Measurements from ENCODE around the gene CCDC142.

DNA sequence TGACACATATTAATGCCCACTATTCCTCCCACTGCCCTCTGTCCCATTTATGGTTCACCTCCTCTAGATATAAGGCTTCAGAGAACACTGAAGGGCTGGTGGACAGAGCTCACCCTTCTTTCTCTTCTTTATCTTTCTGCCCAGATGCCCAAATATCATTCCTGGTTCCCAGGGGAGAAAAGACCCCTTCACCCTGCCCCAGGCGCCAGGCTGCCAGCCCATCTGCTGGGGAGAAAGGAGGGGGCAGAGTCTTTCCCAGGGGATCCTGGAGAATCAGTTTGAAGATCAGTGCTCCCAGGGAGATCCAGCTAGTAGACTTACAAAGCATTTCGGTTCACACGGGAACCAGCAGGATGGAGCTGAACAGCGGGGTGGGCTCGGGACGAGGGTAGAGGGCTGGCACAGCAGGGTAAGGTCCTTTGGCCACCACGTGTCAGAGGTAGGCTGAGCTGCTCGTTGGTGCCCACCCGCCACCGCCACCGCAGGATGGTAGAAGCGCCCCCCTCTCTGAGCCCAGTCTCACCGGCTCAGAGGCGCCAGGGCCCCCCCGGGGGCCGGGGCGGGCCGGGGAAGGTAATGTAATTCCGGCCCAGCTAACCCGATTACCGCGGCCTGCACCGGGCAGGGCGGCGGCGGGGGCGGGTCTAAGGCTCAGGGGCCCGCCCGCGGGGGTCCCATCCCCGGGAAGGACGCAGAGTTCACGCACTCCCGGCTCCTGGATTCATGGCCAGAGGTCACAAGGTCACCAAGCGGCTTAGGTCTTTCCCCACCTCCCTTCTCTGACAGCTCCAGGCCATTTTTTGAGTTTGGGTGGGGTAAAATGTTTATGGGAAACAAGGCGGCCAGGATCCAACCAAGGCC, 30.2 kb upstream of the CCDC142 start:
- TF ChIP-seq POLR2AphosphoS5 (IDR thresholded peaks at IDR 0.05) (no peak), POLR2A (IDR thresholded peaks at IDR 0.05) (no peak)
- TF ChIP-seq, protein P1, sequence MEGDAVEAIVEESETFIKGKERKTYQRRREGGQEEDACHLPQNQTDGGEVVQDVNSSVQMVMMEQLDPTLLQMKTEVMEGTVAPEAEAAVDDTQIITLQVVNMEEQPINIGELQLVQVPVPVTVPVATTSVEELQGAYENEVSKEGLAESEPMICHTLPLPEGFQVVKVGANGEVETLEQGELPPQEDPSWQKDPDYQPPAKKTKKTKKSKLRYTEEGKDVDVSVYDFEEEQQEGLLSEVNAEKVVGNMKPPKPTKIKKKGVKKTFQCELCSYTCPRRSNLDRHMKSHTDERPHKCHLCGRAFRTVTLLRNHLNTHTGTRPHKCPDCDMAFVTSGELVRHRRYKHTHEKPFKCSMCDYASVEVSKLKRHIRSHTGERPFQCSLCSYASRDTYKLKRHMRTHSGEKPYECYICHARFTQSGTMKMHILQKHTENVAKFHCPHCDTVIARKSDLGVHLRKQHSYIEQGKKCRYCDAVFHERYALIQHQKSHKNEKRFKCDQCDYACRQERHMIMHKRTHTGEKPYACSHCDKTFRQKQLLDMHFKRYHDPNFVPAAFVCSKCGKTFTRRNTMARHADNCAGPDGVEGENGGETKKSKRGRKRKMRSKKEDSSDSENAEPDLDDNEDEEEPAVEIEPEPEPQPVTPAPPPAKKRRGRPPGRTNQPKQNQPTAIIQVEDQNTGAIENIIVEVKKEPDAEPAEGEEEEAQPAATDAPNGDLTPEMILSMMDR (IDR thresholded peaks at IDR 0.05 in 8 of 11, conservative IDR thresholded peaks at IDR 0.05 in 3 of 11) = no peak

Data from spleen (tissue), 7 donors.